Epithelial cell of alveolus of lung (primary cell): ENCODE data around the gene CPT1C. TPM values are rescaled to one million over a fixed set of nuclear protein-coding genes. Genes with fewer than 3 reads are reported as not detected.

Experiments
- total RNA-seq: library from RNA; depleted of rRNA; stranded (reverse); fragments of >200 nt; gene quantifications from 2 replicates; pipeline ENCODE4 v1.2.1, GENCODE V29; 2015

CPT1C gene
- total RNA-seq, result 15.8 and 50.0 TPM in 2 replicates

DNA sequence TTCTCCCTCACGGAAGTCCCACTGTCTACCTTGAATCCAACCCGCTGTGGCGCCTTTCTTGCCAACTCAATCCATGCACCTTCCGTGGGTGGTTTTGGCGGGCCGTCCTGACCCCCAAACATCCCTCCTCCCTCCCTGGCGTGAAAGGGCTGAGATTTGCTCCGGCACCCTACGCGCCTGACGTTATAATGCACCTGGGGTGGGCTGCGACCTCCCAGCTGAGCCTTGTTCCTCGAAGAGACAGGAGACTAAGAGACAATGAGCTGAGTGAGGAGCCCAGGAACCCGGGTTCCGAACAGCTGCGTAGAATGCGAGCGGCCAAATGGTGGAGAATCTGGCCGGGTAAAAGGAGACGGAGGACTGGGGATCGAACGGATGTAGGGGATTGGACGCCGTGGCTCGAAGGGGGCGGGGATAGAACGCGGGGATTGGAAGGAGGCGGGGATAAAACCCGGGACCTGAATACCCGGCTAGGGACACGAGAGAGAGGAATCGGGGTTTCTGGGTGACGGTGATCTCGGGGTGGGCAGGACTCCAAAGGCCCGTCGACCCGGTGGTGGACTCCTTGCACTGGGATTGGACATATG lies at the start of gene CPT1C:
TSS of gene CPT1C (plus strand) at position 461 of the 587 bp plus-strand sequence. CDS start 1,137 bp downstream, outside the sequence.

DNA sequence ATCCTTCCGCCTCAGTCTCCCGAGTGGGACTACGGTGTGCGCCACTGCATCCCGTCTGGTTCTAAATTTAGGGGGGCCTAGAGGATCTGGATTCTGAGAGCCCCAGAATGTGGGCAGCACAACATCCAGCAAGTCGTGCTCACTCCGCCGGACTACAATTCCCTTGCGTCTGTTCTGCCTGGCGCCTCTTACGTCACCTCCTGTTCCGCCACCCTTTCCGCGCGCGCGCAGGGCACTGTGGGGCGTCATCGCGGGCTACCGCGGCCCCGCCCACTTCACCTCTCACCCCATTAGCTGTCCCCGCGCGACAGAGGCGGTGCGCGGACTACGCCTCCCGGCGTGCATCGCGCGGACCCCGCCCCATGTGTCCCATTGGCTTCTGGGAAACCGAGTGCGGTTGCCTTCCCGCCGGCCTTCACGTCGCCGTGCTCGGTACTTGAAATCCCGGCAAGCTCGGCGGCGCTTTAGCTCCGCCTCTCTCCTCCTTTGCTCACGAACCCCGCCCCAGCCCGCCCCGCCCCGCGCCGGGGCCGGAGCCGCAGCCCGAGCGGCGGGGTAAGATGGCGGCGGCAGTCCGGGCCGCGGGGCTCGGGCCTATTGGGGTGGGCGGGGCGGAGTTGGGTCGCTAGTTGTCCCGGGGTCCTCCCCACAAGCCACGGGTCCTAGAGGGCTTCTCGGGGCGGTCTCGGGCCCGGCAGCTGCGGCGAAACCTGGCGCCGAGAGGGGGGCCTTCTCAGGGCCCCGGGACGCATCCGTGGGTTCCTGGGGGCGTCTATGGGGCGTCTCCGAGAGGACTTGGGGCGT lies 49.0 kb upstream of the CPT1C start, which contains the start of gene SCAF1:
TSS of gene SCAF1 (plus strand) at position 522 of the 804 bp plus-strand sequence. CDS start 2,818 bp downstream, outside the sequence.

DNA sequence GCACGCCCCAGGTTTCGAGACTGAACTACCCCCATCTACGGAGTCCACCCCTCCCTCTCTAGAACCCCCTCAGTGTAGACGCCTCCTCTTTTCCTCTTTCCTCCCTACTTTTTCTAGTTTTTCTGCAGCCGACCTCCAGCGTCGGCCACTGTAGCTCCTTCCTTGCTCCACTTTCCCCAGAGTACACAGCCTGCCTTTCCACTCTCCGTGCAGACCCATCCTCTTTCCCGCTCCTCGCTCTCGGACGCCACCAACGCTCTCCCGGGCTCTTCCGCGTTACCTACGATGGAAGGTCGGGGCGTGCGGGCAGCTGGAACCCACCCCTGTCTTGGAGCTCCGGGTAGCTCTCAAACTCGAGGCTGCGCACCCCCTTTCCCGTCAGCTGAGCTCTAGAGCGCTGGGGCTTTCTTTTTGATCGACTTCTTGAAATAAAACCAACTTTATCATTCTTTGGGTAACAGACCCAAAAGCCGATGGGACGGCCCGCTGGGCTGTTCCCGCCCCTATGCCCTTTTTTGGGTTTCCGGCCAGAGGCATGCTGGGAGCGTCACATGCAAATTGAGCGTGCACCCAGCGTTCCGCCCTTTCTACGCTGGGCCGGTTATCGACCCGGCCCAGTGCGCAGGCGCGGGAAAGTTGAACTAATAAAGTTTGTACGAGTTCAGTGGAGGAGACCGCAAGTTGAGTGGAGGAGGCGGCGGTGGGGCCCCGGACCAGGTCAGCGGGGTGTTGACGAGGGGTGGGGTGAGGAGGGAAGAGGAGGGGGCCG lies 25.4 kb upstream of the CPT1C start, which contains the start of the genes BCL2L12 and IRF3:
TSS of gene BCL2L12 (plus strand) at position 583 of the 769 bp plus-strand sequence. CDS start 760 bp downstream, outside the sequence.
TSS of gene IRF3 (minus strand) at position 507 of the 769 bp plus-strand sequence. CDS start 1,019 bp downstream, outside the sequence.

DNA sequence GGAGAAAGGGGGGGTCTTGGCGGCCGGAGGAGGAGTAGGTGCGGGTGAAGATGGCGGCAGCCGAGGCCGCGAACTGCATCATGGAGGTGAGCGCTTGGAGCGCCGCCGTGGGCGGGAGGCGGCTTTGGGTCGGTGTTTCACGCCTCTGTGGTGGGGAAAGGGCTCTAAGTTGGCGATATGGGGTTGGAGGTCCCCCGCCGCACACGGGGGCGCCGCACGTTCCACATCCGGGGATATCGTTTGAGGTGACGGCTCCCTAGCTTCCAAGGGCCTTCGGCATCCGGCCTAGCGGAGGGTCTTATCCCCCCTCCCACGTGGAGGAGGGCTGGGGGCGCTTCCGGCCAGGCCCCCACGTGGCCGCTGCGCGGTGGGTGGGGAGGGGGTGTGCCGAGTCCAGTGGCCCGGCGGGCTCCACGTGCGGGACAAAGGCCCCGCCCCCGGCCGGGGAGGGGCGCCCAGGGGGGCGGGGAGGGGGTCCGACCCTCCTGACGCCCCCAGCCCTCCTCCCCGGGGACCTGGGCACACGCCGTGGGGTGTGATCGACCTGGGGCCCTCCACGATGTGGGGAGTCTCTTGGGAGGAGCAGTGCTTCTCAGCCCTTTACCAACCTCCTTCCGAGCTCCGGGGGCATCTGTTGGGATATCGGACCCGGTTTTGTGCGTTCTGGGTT lies 13.6 kb upstream of the CPT1C start, which contains the start of gene PRMT1:
TSS of gene PRMT1 (plus strand) at position 41 of the 670 bp plus-strand sequence. CDS start at position 51, 10 bp downstream.

DNA sequence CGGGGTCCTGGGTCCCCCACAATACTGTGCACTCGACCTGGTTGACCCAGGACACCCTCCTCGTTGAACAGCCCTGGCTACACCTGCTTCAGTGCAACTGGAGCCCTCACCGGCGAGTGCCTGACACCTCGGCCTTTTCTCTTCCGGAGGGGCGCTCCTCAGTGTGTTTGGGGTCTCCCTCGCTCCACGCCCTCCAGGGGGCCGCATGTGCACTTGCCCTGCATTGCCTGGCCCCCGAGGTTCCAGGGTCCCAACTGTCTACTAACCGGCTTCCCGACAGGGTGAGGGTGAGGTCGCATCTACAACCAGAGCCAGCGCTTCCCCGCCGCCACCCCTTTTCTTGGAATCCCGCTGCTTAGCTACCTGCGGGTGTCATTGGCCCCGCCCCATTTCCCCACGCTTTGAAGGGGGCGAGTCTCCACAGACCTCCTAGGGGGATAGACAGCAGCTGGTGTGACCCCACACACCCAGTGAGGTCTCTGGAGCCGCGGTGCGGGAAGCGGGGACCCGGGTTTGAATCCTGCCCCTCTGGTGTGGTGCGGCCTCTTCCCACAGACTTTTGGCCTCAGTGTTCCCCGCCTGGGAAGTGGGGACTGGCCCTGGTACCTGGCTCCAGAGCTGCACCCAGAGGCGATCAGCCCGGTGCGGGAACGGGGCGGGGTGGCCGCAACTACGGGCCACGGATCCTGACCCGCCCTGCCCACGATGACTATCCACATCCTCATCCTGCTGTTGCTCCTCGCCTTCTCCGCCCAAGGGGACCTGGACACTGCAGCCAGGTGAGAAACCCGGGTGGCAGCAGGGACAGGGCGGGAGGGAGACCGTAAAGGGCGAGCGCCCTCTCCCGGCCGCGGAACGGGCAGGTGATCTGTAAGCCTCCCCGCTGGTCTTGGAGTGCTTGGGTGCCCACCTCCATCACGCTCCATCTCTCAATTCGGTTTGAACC lies 1.5 kb upstream of the CPT1C start, which contains the start of gene ADM5:
TSS of gene ADM5 (plus strand) at position 462 of the 946 bp plus-strand sequence. CDS start at position 706, 244 bp downstream.

DNA sequence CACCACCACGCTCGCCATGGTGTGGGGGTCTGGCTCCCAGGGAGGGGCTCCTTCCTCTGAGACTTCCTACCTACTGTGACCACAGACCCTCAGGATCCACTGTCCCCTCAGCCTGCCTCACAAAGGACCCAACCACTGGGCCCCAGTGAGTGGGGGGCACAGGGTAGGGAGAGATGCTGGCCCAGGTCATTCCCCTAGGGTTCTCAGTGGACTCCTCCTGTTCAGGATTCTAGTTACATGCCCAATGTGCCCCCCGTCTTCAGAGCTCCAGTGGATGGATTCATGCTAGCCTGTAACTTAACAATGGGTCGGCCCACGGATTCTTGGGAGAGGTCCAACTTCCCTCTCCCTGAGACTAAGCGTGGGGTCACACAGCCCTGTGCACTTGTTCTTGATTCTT lies 72.3 kb downstream of the CPT1C start, which contains the start of gene TSKS:
TSS of gene TSKS (minus strand) at position 77 of the 400 bp plus-strand sequence. CDS start at position 18, 59 bp downstream.

Other genes with a start within 250 kb of the CPT1C start
- gene SLC17A7, start 249.6 kb upstream of the CPT1C start, total RNA-seq, result not detected in 2 replicates
- gene PIH1D1, start 239.3 kb upstream of the CPT1C start, total RNA-seq, result 88.8 and 114 TPM in 2 replicates
- gene ALDH16A1, start 237.9 kb upstream of the CPT1C start, total RNA-seq, result 15.3 and 34.4 TPM in 2 replicates
- 3.5 and 4.8 TPM in 2 replicates for gene FLT3LG, start 216.9 kb upstream of the CPT1C start, total RNA-seq
- gene RPL13A, start 203.5 kb upstream of the CPT1C start, total RNA-seq, result 3,720 and 4,767 TPM in 2 replicates
- 3,676 and 7,959 TPM in 2 replicates for gene RPS11, start 194.7 kb upstream of the CPT1C start, total RNA-seq
- 70.7 and 127 TPM in 2 replicates for gene FCGRT, start 178.5 kb upstream of the CPT1C start, total RNA-seq
- gene RCN3, start 163.1 kb upstream of the CPT1C start, total RNA-seq, result 108 and 253 TPM in 2 replicates
- gene NOSIP, start 110.6 kb upstream of the CPT1C start, total RNA-seq, result 80.7 and 83.4 TPM in 2 replicates
- 2.1 and 4.5 TPM in 2 replicates for gene PRRG2, start 109.8 kb upstream of the CPT1C start, total RNA-seq
- 7.4 and 16.8 TPM in 2 replicates for gene PRR12, start 99.9 kb upstream of the CPT1C start, total RNA-seq
- gene RRAS, start 51.0 kb upstream of the CPT1C start, total RNA-seq, result 64.0 and 122 TPM in 2 replicates
- gene SCAF1, start 48.9 kb upstream of the CPT1C start, total RNA-seq, result 29.5 and 39.8 TPM in 2 replicates
- gene IRF3, start 25.3 kb upstream of the CPT1C start, total RNA-seq, result 43.8 and 83.4 TPM in 2 replicates
- 12.6 and 19.8 TPM in 2 replicates for gene BCL2L12, start 25.2 kb upstream of the CPT1C start, total RNA-seq
- gene PRMT1, start 13.8 kb upstream of the CPT1C start, total RNA-seq, result 174 and 372 TPM in 2 replicates
- gene ADM5, start 1.5 kb upstream of the CPT1C start, total RNA-seq, result 1.7 and 2.9 TPM in 2 replicates
- gene TSKS, start 72.2 kb downstream of the CPT1C start, total RNA-seq, result not detected in 2 replicates
- 128 and 138 TPM in 2 replicates for gene AP2A1, start 75.9 kb downstream of the CPT1C start, total RNA-seq
- gene FUZ, start 122.2 kb downstream of the CPT1C start, total RNA-seq, result 21.5 and 30.1 TPM in 2 replicates
- 21.1 and 32.3 TPM in 2 replicates for gene MED25, start 127.2 kb downstream of the CPT1C start, total RNA-seq
- 94.0 and 139 TPM in 2 replicates for gene PTOV1, start 160.0 kb downstream of the CPT1C start, total RNA-seq
- 29.1 and 52.8 TPM in 2 replicates for gene PNKP, start 176.5 kb downstream of the CPT1C start, total RNA-seq
- gene AKT1S1, start 186.2 kb downstream of the CPT1C start, total RNA-seq, result 25.7 and 38.6 TPM in 2 replicates
- gene TBC1D17, start 186.6 kb downstream of the CPT1C start, total RNA-seq, result 22.5 TPM in 2 replicates
- gene IL4I1, start 205.8 kb downstream of the CPT1C start, total RNA-seq, result 1.3 TPM in 1 of 2 replicates, not detected in the other
- 4.5 and 15.4 TPM in 2 replicates for gene ATF5, start 238.1 kb downstream of the CPT1C start, total RNA-seq
- 25.5 and 46.2 TPM in 2 replicates for gene NUP62, start 238.4 kb downstream of the CPT1C start, total RNA-seq